DLD1 (cell line): Measurements from ENCODE around the gene GATA6.

Experiments
- in situ Hi-C: cut with HindIII; loops from 2 replicates; pipeline ENCODE4 v1.10.0; 2017; ENCODE audit warnings: low sequenced_read_pairs

Gene GATA6

GRCh38 chr18:22169011-22169888 lies at the start of gene GATA6:
TSS of gene GATA6 (plus strand) at chr18:22169589. CDS start at chr18:22171145, 1,556 bp downstream.
- in situ Hi-C loops = no loop called here

- in situ Hi-C loops = no loop called here
These were observed 44.4 kb upstream of the GATA6 start for GRCh38 chr18:22124970-22125369.

GRCh38 chr18:22128954-22129353 lies 40.4 kb upstream of the GATA6 start:
- in situ Hi-C loops = no loop called here

- in situ Hi-C loops = no loop called here
These were observed 39.6 kb upstream of the GATA6 start for GRCh38 chr18:22129778-22130177.

- in situ Hi-C loops = no loop called here
These were observed 37.1 kb upstream of the GATA6 start for GRCh38 chr18:22132258-22132657.

- in situ Hi-C loops = no loop called here
These were observed 36.6 kb upstream of the GATA6 start for GRCh38 chr18:22132763-22133162.

- in situ Hi-C loops = no loop called here
These were observed 33.0 kb upstream of the GATA6 start for GRCh38 chr18:22136395-22136794.

GRCh38 chr18:22141211-22141610 lies 28.2 kb upstream of the GATA6 start:
- in situ Hi-C loops = loop anchor here (5.0 kb wide), 1 partner anchor 49 kb away; no protein-coding TSS in a partner anchor

- in situ Hi-C loops = loop anchor here (5.0 kb wide), 1 partner anchor 51 kb away; no protein-coding TSS in a partner anchor
These were observed 25.7 kb upstream of the GATA6 start for GRCh38 chr18:22143347-22144340.

- in situ Hi-C loops = no loop called here
These were observed 24.2 kb upstream of the GATA6 start for GRCh38 chr18:22145160-22145559.

GRCh38 chr18:22149710-22150109 lies 19.7 kb upstream of the GATA6 start:
- in situ Hi-C loops = no loop called here

- in situ Hi-C loops = no loop called here
These were observed 17.3 kb upstream of the GATA6 start for GRCh38 chr18:22152093-22152492.

GRCh38 chr18:22153428-22153827 lies 16.0 kb upstream of the GATA6 start:
- in situ Hi-C loops = no loop called here

GRCh38 chr18:22155584-22155983 lies 13.8 kb upstream of the GATA6 start:
- in situ Hi-C loops = no loop called here

- in situ Hi-C loops = no loop called here
These were observed 10.4 kb upstream of the GATA6 start for GRCh38 chr18:22159014-22159413.

- in situ Hi-C loops = no loop called here
These were observed 8.3 kb upstream of the GATA6 start for GRCh38 chr18:22161090-22161489.

- in situ Hi-C loops = no loop called here
These were observed 5.8 kb upstream of the GATA6 start for GRCh38 chr18:22163416-22164161.

- in situ Hi-C loops = no loop called here
These were observed 4.9 kb upstream of the GATA6 start for GRCh38 chr18:22164337-22165048.

GRCh38 chr18:22165049-22165602 lies 4.3 kb upstream of the GATA6 start:
- in situ Hi-C loops = no loop called here

GRCh38 chr18:22165603-22166068 lies 3.8 kb upstream of the GATA6 start:
- in situ Hi-C loops = no loop called here
